HG02798 (cell line): Measurements from ENCODE around the gene SFRP2.
A peak's percentile ranks its signal among the peaks of the same experiment; 100 is the strongest.

ENCODE experiments used
- ATAC-seq: cut with Tn5 transposase; IDR thresholded peaks from one replicate; pipeline ENCODE4 v1.9.1; 2021; ENCODE audit warnings: mild to moderate bottlenecking; ENCODE audit not compliant: unreplicated experiment, poor library complexity

Gene SFRP2

GRCh38 chr4:153733751-153734448, 55.0 kb downstream of the SFRP2 start:
- ATAC-seq, result peak; percentile 66

- no peak for ATAC-seq
These were observed 57.6 kb downstream of the SFRP2 start for GRCh38 chr4:153731239-153731638.
